Endothelial cell of umbilical vein (primary cell): Measurements from ENCODE around the gene TMEM52B. TPM values are rescaled to one million over a fixed set of nuclear protein-coding genes. Genes with fewer than 3 reads are reported as not detected.
A peak's percentile ranks its signal among the peaks of the same experiment; 100 is the strongest.
"Not testable (repeated sequence)": the region's sequence is repeated elsewhere in the genome, so short reads cannot be mapped to it uniquely, and the experiment has no call there.

Source experiments
- BruUV-seq: library from RNA; stranded (reverse); fragments of 400-500 nt; replicated peaks from 2 replicates; lab custom pipeline; 2021; lab: Mats Ljungman, UMichigan
- CTCF ChIA-PET: fragments of 300-600, 350-600 bp; sonication (Branson Sonifier 250); formaldehyde crosslinking; loops from one replicate; lab custom pipeline; 2021; ENCODE audit warnings: antibody characterized with exemption, inconsistent platforms; lab: Charles Lee
- POLR2A ChIA-PET: fragments of 300-600, 350-600 bp; sonication (Branson Sonifier 250); formaldehyde crosslinking; loops from one replicate; lab custom pipeline; 2021; ENCODE audit warnings: antibody characterized with exemption, inconsistent platforms; lab: Charles Lee
- DNase-seq: peaks from one replicate; pipeline ENCODE4 v3.0.0-alpha.2; 2011; ENCODE audit warnings: low read depth, low spot score
- FAIRE-seq: peaks from 2 replicates; lab custom pipeline; 2011; peaks lifted over from hg19 to GRCh38; lab: Jason Lieb, UNC
- H2AFZ ChIP-seq: 2 replicates; pipeline ENCODE4 v1.6.0; 2012; ENCODE audit warnings: low read depth, low read length, control low read depth, inconsistent platforms
- H3K27ac ChIP-seq: 2 replicates; pipeline ENCODE4 v1.5.1; 2011; ENCODE audit warnings: low read depth, mild to moderate bottlenecking, control low read depth, low read length, moderate library complexity; ENCODE audit not compliant: insufficient read depth
- H3K27me3 ChIP-seq, 2 experiments: 2 replicates each; pipeline versions ENCODE4 v1.6.0 to v1.6.1; 2011; ENCODE audit warnings: low read length in 2 of 2, mixed read lengths in 1 of 2; ENCODE audit not compliant: control insufficient read depth in 2 of 2, insufficient read depth in 2 of 2
- H3K36me3 ChIP-seq, 2 experiments: 2 replicates in 1 of 2; 3 replicates in 1 of 2; pipeline ENCODE4 v1.5.1; 2011; ENCODE audit warnings: low read length in 2 of 2, mild to moderate bottlenecking in 1 of 2, moderate library complexity in 1 of 2; ENCODE audit not compliant: control insufficient read depth in 2 of 2, insufficient read depth in 2 of 2; ENCODE audit errors: extremely low read depth in 1 of 2
- H3K4me1 ChIP-seq: 3 replicates; pipeline ENCODE4 v1.5.1; 2011; ENCODE audit warnings: mild to moderate bottlenecking, low read length; ENCODE audit not compliant: control insufficient read depth, insufficient read depth; ENCODE audit errors: extremely low read depth
- H3K4me2 ChIP-seq: 2 replicates; pipeline ENCODE4 v1.6.1; 2011; ENCODE audit warnings: low read length, control low read depth, mixed read lengths; ENCODE audit not compliant: insufficient read depth
- H3K4me3 ChIP-seq, 3 experiments: fragments of 200-600 bp in 1 of 3; sonication (generic), shearing (Covaris generic) in 1 of 3; replicated peaks in 1 of 3; 2 replicates each; pipeline ENCODE4 v1.5.1; 2011 to 2016; ENCODE audit warnings: control low read depth in 3 of 3, low read length in 3 of 3, mild to moderate bottlenecking in 2 of 3, inconsistent platforms in 1 of 3, low read depth in 1 of 3, moderate library complexity in 1 of 3; ENCODE audit not compliant: insufficient read depth in 1 of 3
- H3K79me2 ChIP-seq: 2 replicates; pipeline ENCODE4 v1.6.0; 2012; ENCODE audit warnings: low read length, inconsistent platforms; ENCODE audit not compliant: control insufficient read depth, insufficient read depth
- H3K9ac ChIP-seq: replicated peaks from 2 replicates; pipeline ENCODE3; 2011; ENCODE audit warnings: low read length, control low read depth; ENCODE audit not compliant: insufficient read depth; ENCODE audit errors: extremely low read depth
- H3K9me1 ChIP-seq: replicated peaks from 3 replicates; pipeline ENCODE4 v1.6.0; 2011; ENCODE audit warnings: mild to moderate bottlenecking, low read length; ENCODE audit not compliant: control insufficient read depth, insufficient read depth; ENCODE audit errors: extremely low read depth
- H3K9me3 ChIP-seq: replicated peaks from 2 replicates; pipeline ENCODE4 v1.5.1; 2012; ENCODE audit warnings: low read length, inconsistent platforms; ENCODE audit not compliant: control insufficient read depth, insufficient read depth
- H4K20me1 ChIP-seq: replicated peaks from 2 replicates; pipeline ENCODE3; 2011; ENCODE audit warnings: mild to moderate bottlenecking, low read length; ENCODE audit not compliant: control insufficient read depth, insufficient read depth; ENCODE audit errors: extremely low read depth
- JUN ChIP-seq: IDR thresholded peaks from 2 replicates; pipeline ENCODE4 v1.6.1; 2011; ENCODE audit warnings: borderline replicate concordance, low read depth; ENCODE audit not compliant: insufficient read length, insufficient read depth
- POLR2A ChIP-seq: IDR thresholded peaks from 2 replicates; pipeline ENCODE4 v1.6.1; 2012; ENCODE audit warnings: low read depth, mild to moderate bottlenecking, control low read depth, low read length
- POLR2AphosphoS5 ChIP-seq: IDR thresholded peaks from 2 replicates; pipeline ENCODE4 v1.6.1; 2012; ENCODE audit warnings: low read depth, mild to moderate bottlenecking, control low read depth, low read length, moderate library complexity; ENCODE audit not compliant: insufficient read depth
- dilution Hi-C: fragments of 300-500 bp; cut with MboI; formaldehyde crosslinking; loops from one replicate; pipeline ENCODE4 v1.15.0; 2019; ENCODE audit warnings: low sequenced_read_pairs; ENCODE audit not compliant: extremely low pct_ligation_motif_present
- intact Hi-C: fragments of 100-400 bp; cut with micrococcal nuclease; formaldehyde crosslinking; loops from one replicate; pipeline ENCODE4 v1.10.0; 2022
- polyA plus RNA-seq, 4 experiments: library from polyadenylated mRNA; depleted of rRNA in 3 of 4; stranded (reverse) in 3 of 4; unstranded in 1 of 4; fragments of >200 nt; gene quantifications; 2 replicates each; pipeline versions ENCODE4 v1.2.1 to v1.2.3, GENCODE V29; 2011 to 2012; ENCODE audit warnings: missing spikeins in 1 of 4
- total RNA-seq: library from RNA; stranded (reverse); gene quantifications from 2 replicates; pipeline ENCODE4 v1.2.3, GENCODE V29; 2021
- TF ChIP-seq, protein P1 (sequence below), 2 donors: IDR thresholded peaks; 1 replicate in 1 of 2; 2 replicates in 1 of 2; pipeline ENCODE4 v1.5.1; 2011; ENCODE audit warnings: low read length in 2 of 2, mild to moderate bottlenecking in 2 of 2, moderate library complexity in 2 of 2, control low read depth in 1 of 2, inconsistent platforms in 1 of 2, low read depth in 1 of 2; ENCODE audit not compliant: insufficient read depth in 1 of 2; ENCODE audit errors: extremely low read depth in 1 of 2

The TMEM52B gene
- total and polyA plus RNA-seq, 2 donors (not counting 3 experiments of a cell fraction or from before 2014, with no cell fraction given): 0.24 TPM; not detected in 1

DNA sequence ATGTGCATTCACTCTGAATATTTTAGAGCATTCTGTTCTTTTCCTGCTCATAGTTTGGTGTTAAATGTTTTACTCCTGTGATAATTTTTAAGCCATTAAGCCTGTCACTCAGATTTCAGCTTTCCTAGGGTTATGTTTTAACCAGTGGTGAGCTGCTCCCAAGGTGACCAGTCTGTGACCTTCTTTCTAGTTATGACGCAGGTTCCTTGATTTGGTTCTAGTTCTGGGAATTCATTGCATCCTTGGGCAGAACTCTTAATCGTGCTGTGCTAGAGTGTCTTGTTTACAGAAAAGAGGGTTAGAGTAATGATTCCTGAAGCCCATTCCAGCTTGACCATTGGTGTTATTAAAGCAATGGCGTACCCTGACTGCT lies 36.0 kb downstream of the TMEM52B start:
- Histone ChIP-seq H2AFZ (no peak overlapping the region), H3K9ac (peak overlapping the region; percentile 98), H3K9me1 (no peaks in the 10 kb centered on the region), H3K27me3 (no peaks in the 10 kb centered on the region), H3K79me2 (peaks cover 38% of the 10 kb centered on the region), H4K20me1 (no peaks in the 10 kb centered on the region), H3K36me3 (peaks cover 4 to 5% of the 10 kb centered on the region in 2 experiments), H3K4me2 (peak overlapping the region; percentile 100), H3K9me3 (no peaks in the 10 kb centered on the region), H3K27ac (peak overlapping the region; percentile 96), H3K4me1 (peaks cover 12% of the 10 kb centered on the region), H3K4me3 (peak overlapping the region; percentile 46 to 99 (median 93))
- intact Hi-C loops: loop anchor here (5.0 kb wide), 2 partner anchors 198 to 457 kb away; partner anchors contain the start of gene STYK1
- TF ChIP-seq JUN (no peak), POLR2A (no peak)
- TF ChIP-seq, protein P1, sequence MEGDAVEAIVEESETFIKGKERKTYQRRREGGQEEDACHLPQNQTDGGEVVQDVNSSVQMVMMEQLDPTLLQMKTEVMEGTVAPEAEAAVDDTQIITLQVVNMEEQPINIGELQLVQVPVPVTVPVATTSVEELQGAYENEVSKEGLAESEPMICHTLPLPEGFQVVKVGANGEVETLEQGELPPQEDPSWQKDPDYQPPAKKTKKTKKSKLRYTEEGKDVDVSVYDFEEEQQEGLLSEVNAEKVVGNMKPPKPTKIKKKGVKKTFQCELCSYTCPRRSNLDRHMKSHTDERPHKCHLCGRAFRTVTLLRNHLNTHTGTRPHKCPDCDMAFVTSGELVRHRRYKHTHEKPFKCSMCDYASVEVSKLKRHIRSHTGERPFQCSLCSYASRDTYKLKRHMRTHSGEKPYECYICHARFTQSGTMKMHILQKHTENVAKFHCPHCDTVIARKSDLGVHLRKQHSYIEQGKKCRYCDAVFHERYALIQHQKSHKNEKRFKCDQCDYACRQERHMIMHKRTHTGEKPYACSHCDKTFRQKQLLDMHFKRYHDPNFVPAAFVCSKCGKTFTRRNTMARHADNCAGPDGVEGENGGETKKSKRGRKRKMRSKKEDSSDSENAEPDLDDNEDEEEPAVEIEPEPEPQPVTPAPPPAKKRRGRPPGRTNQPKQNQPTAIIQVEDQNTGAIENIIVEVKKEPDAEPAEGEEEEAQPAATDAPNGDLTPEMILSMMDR (IDR thresholded peaks at IDR 0.05; ENCODE audit: extremely low read depth in 1 of 2, insufficient read depth in 1 of 2, low read depth in 1 of 2, low read length in 2 of 2): no peak
- FAIRE-seq (no peak), DNase-seq (no peak)
- POLR2A ChIA-PET: interaction anchor here (0.8 kb wide), 1 partner anchor 12 kb away, joined by 3 read pairs; no protein-coding TSS in a partner anchor
- dilution Hi-C loops: no loop called here
- no TSS peak for BruUV-seq
- CTCF ChIA-PET: interaction anchor here (1.1 to 4.0 kb wide), 5 partner anchors 9 to 535 kb away, joined by 3 to 22 read pairs (median 6); no protein-coding TSS in a partner anchor

DNA sequence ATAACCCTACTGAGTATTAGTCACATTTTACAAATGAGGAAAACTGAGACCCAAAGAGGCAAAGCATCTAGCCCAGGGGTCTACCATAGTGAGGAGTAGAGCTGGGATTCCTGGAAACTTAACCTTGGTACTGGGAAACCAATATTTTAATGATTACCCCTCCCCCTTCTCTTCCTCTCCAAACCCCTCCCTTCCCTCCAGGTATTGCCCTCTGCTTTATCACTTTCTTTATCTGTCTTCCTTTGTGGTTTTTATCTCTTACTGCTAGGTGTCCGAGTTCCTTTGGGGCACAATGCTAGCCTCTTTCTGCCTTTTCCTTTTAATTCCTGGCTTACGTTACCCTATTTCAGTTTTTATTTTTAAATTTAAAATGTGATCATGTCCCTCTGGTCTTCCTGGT lies 36.6 kb downstream of the TMEM52B start:
- TF ChIP-seq JUN: no peak
- no peak for TF ChIP-seq POLR2AphosphoS5
- no TSS peak for BruUV-seq
- CTCF ChIA-PET: interaction anchor here (1.5 to 4.0 kb wide), 3 partner anchors 61 to 535 kb away, joined by 3 to 22 read pairs (median 6); no protein-coding TSS in a partner anchor

DNA sequence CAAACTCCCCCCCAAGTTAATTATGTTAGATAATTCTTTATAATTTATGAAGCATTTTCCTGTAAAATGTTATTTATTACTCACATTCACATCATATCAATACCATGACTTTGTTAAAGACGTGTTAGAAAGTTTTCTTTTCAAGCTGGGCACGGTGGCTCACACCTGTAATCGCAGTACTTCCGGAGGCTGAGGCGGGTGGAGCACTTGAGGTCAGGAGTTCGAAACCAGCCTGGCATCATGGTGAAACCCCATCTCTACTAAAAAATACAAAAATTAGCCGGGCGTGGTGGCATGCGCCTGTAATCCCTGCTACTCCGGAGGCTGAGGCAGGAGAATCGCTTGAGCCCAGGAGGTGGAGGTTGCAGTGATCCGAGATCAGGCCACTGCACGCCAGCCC lies 37.1 kb downstream of the TMEM52B start:
- H3K9ac ChIP-seq, H3K4me2 ChIP-seq, DNase-seq, H3K27ac ChIP-seq, intact Hi-C loops, H3K9me3 ChIP-seq, H3K9me1 ChIP-seq, FAIRE-seq, POLR2A ChIA-PET, H3K27me3 ChIP-seq, H4K20me1 ChIP-seq, dilution Hi-C loops, H2AFZ ChIP-seq, H3K4me3 ChIP-seq, BruUV-seq: not testable (repeated sequence)
- Histone ChIP-seq H3K4me1 (peaks cover 22% of the 10 kb centered on the region), H3K79me2 (peaks cover 38% of the 10 kb centered on the region), H3K36me3 (peaks cover 10 to 11% of the 10 kb centered on the region in 2 experiments)
- CTCF ChIA-PET: interaction anchor here (4.0 kb wide), 1 partner anchor 62 kb away, joined by 22 read pairs; no protein-coding TSS in a partner anchor

More for the DNA sequence above, 36.6 kb downstream of the TMEM52B start:
- Histone ChIP-seq H3K36me3 (peaks cover 6 to 7% of the 10 kb centered on the region in 2 experiments), H3K27ac (peak overlapping the region; percentile 96), H3K4me1 (peaks cover 17% of the 10 kb centered on the region), H4K20me1 (no peaks in the 10 kb centered on the region), H3K4me2 (peak overlapping the region; percentile 100), H3K9me1 (no peaks in the 10 kb centered on the region), H3K9ac (no peak overlapping the region), H3K9me3 (no peaks in the 10 kb centered on the region), H3K79me2 (peaks cover 38% of the 10 kb centered on the region), H3K27me3 (no peaks in the 10 kb centered on the region), H2AFZ (no peak overlapping the region), H3K4me3 (peak overlapping the region in 1 of 3 experiments; percentile 93)
- POLR2A ChIA-PET: no interaction called here
- FAIRE-seq (no peak), DNase-seq (no peak)
- intact Hi-C loops (no loop called here), dilution Hi-C loops (no loop called here)
